NCI-H524 treated with DMSO at 0.1 percent for 48 hours (cell line): ENCODE data around the gene FCSK.

Experiments
- DNase-seq: peaks from one replicate; lab custom pipeline; 2025; lab: John Stamatoyannopoulos, UW

FCSK gene

GRCh38 chr16:70480127-70481105 is 26.0 kb downstream of the FCSK start:
- DNase-seq: peak; percentile 45

- no peak for DNase-seq
These were observed 27.6 kb downstream of the FCSK start for GRCh38 chr16:70481929-70482536.

GRCh38 chr16:70482624-70483023 is 28.2 kb downstream of the FCSK start:
- no peak for DNase-seq

GRCh38 chr16:70483426-70483825 is 29.0 kb downstream of the FCSK start:
- DNase-seq: peak; percentile 89

GRCh38 chr16:70484867-70485266 is 30.5 kb downstream of the FCSK start:
- no peak for DNase-seq

- DNase-seq: peak; percentile 41
These were observed 35.9 kb downstream of the FCSK start for GRCh38 chr16:70490261-70490660.

- no peak for DNase-seq
These were observed 39.4 kb downstream of the FCSK start for GRCh38 chr16:70493802-70494201.

- no peak for DNase-seq
These were observed 39.9 kb downstream of the FCSK start for GRCh38 chr16:70494202-70494770.

- DNase-seq: no peak
These were observed 40.4 kb downstream of the FCSK start for GRCh38 chr16:70494777-70495176.

- DNase-seq: peak; percentile 97
These were observed 41.2 kb downstream of the FCSK start for GRCh38 chr16:70495425-70496182.

GRCh38 chr16:70496513-70496912 is 42.1 kb downstream of the FCSK start:
- DNase-seq: no peak

- no peak for DNase-seq
These were observed 54.4 kb downstream of the FCSK start for GRCh38 chr16:70508752-70509151.

- no peak for DNase-seq
These were observed 55.8 kb downstream of the FCSK start for GRCh38 chr16:70510216-70510615.

- DNase-seq: no peak
These were observed 57.4 kb downstream of the FCSK start for GRCh38 chr16:70511833-70512232.

GRCh38 chr16:70512456-70512855 is 58.1 kb downstream of the FCSK start:
- DNase-seq: no peak

- no peak for DNase-seq
These were observed 66.4 kb downstream of the FCSK start for GRCh38 chr16:70520612-70521297.

- DNase-seq: no peak
These were observed 68.1 kb downstream of the FCSK start for GRCh38 chr16:70522216-70523075.

GRCh38 chr16:70523076-70523742 is 68.8 kb downstream of the FCSK start, which contains the start of gene COG4:
Gene COG4 (minus strand): TSS chr16:70523554. CDS start chr16:70523543, 11 bp downstream.
- peak; percentile 83 for DNase-seq

- DNase-seq: peak; percentile 83
These were observed 69.5 kb downstream of the FCSK start, which contains the start of gene SF3B3 for GRCh38 chr16:70523743-70524398. Gene SF3B3 (plus strand): TSS chr16:70523816. CDS start chr16:70526657, 2,841 bp downstream.
